Uterus (tissue), 2 donors: ENCODE measurements around the gene C7orf25.

Source experiments
- CTCF ChIP-seq, 4 experiments: fragments of 200-600 bp in 2 of 4; fragments of 450-650 bp in 2 of 4; sonication (generic) in 2 of 4; IDR thresholded peaks; one replicate each; pipeline ENCODE4 v1.5.1; 2016 to 2019; ENCODE audit warnings: antibody characterized with exemption in 4 of 4, mild to moderate bottlenecking in 2 of 4, moderate library complexity in 1 of 4
- POLR2A ChIP-seq, 2 donors: fragments of 450-650 bp; IDR thresholded peaks; one replicate each; pipeline ENCODE4 v1.6.1; 2016; ENCODE audit warnings: antibody characterized with exemption in 2 of 2, mild to moderate bottlenecking in 1 of 2, moderate library complexity in 1 of 2

- TF ChIP-seq CTCF (IDR thresholded peaks at IDR 0.05) = no peak
- TF ChIP-seq POLR2A (IDR thresholded peaks at IDR 0.05) = no peak
Measured at GRCh38 chr7:42880392-42880791, 31.5 kb downstream of the C7orf25 start.
